Keratinocyte (primary cell): Measurements from ENCODE around the gene RBM19.

Source experiments
- CTCF ChIP-seq, 3 experiments: IDR thresholded peaks in 1 of 3; conservative IDR thresholded peaks in 1 of 3; optimal IDR thresholded peaks in 1 of 3; 2 replicates in 2 of 3; 3 replicates in 1 of 3; pipeline versions ENCODE3 to v1.5.1; 2011; ENCODE audit warnings: low read length in 3 of 3, mild to moderate bottlenecking in 3 of 3, moderate library complexity in 2 of 3, control low read depth in 1 of 3, inconsistent platforms in 1 of 3; ENCODE audit not compliant: insufficient read depth in 2 of 3; ENCODE audit errors: extremely low read depth in 1 of 3
- EZH2 ChIP-seq: IDR thresholded peaks from one replicate; pipeline ENCODE4 v1.6.1; 2012; ENCODE audit warnings: inconsistent platforms, mild to moderate bottlenecking, low read length, moderate library complexity

- TF ChIP-seq CTCF (optimal IDR thresholded peaks at IDR 0.05 in 1 of 3, IDR thresholded peaks at IDR 0.05 in 1 of 3, conservative IDR thresholded peaks at IDR 0.05 in 1 of 3; ENCODE audit: extremely low read depth in 1 of 3, insufficient read depth in 2 of 3, low read length in 3 of 3) (no peak), EZH2 (no peak)
These were observed 86.5 kb downstream of the RBM19 start for GRCh38 chr12:113879658-113880057.
